T-helper 2 cell treated with Interferon-gamma antibody and Interleukin-4, amounts not matched to agents 5 μg/mL and 100 μg/mL, for 36 hours (primary cell): ENCODE measurements around the gene RAI1.

Source experiments
- DNase-seq: peaks from one replicate; pipeline ENCODE4 v3.0.0; 2021; ENCODE audit warnings: low spot score
- H3K27ac Mint-ChIP-seq: one replicate; pipeline ENCODE4 v1.8.0; 2021; ENCODE audit warnings: mild to moderate bottlenecking, mixed read lengths
- H3K27me3 Mint-ChIP-seq: one replicate; pipeline ENCODE4 v1.8.0; 2021; ENCODE audit warnings: low read depth, mixed read lengths
- H3K36me3 Mint-ChIP-seq: one replicate; pipeline ENCODE4 v1.8.0; 2021; ENCODE audit warnings: low read depth, mixed read lengths
- H3K4me1 Mint-ChIP-seq: one replicate; pipeline ENCODE4 v1.8.0; 2021; ENCODE audit warnings: low read depth, mixed read lengths
- H3K4me3 Mint-ChIP-seq: one replicate; pipeline ENCODE4 v1.8.0; 2022; ENCODE audit warnings: mild to moderate bottlenecking, moderate library complexity, mixed read lengths
- H3K9me3 Mint-ChIP-seq: one replicate; pipeline ENCODE4 v1.8.0; 2021; ENCODE audit warnings: mixed read lengths

The RAI1 gene

GRCh38 chr17:17827826-17828621 lies 146.8 kb downstream of the RAI1 start:
- peak overlapping the region; percentile 38 for H3K4me3 Mint-ChIP-seq
- DNase-seq, result no peak
- H3K4me1 Mint-ChIP-seq, result peaks cover 49% of the 10 kb centered on the region
- H3K9me3 Mint-ChIP-seq, result no peaks in the 10 kb centered on the region
- H3K27me3 Mint-ChIP-seq, result no peaks in the 10 kb centered on the region
- H3K27ac Mint-ChIP-seq, result peak overlapping the region; percentile 82
- H3K36me3 Mint-ChIP-seq, result peaks cover 32% of the 10 kb centered on the region

- H3K36me3 Mint-ChIP-seq, result peaks cover 43% of the 10 kb centered on the region
- peaks cover 53% of the 10 kb centered on the region for H3K4me1 Mint-ChIP-seq
- no peak overlapping the region for H3K27ac Mint-ChIP-seq
- no peaks in the 10 kb centered on the region for H3K27me3 Mint-ChIP-seq
- DNase-seq, result no peak
- no peak overlapping the region for H3K4me3 Mint-ChIP-seq
- no peaks in the 10 kb centered on the region for H3K9me3 Mint-ChIP-seq
These were observed 149.0 kb downstream of the RAI1 start for GRCh38 chr17:17830269-17830567.

- H3K4me3 Mint-ChIP-seq, result no peak overlapping the region
- H3K27me3 Mint-ChIP-seq, result no peaks in the 10 kb centered on the region
- no peaks in the 10 kb centered on the region for H3K9me3 Mint-ChIP-seq
- no peak for DNase-seq
- H3K4me1 Mint-ChIP-seq, result peaks cover 56% of the 10 kb centered on the region
- peaks cover 45% of the 10 kb centered on the region for H3K36me3 Mint-ChIP-seq
- H3K27ac Mint-ChIP-seq, result no peak overlapping the region
These were observed 149.5 kb downstream of the RAI1 start for GRCh38 chr17:17830740-17831207.

GRCh38 chr17:17831208-17832031 lies 150.2 kb downstream of the RAI1 start:
- Mint-ChIP-seq H3K9me3 (no peaks in the 10 kb centered on the region), H3K27ac (no peak overlapping the region), H3K4me3 (no peak overlapping the region), H3K4me1 (peaks cover 52% of the 10 kb centered on the region), H3K27me3 (no peaks in the 10 kb centered on the region), H3K36me3 (peaks cover 45% of the 10 kb centered on the region)
- no peak for DNase-seq

- Mint-ChIP-seq H3K9me3 (no peaks in the 10 kb centered on the region), H3K36me3 (peaks cover 40% of the 10 kb centered on the region), H3K27ac (peak overlapping the region; percentile 34), H3K27me3 (no peaks in the 10 kb centered on the region), H3K4me3 (no peak overlapping the region), H3K4me1 (peaks cover 48% of the 10 kb centered on the region)
- DNase-seq, result no peak
These were observed 150.7 kb downstream of the RAI1 start for GRCh38 chr17:17832032-17832363.

GRCh38 chr17:17833658-17834357 lies 152.6 kb downstream of the RAI1 start:
- peaks cover 57% of the 10 kb centered on the region for H3K4me1 Mint-ChIP-seq
- H3K36me3 Mint-ChIP-seq, result peaks cover 33% of the 10 kb centered on the region
- no peaks in the 10 kb centered on the region for H3K9me3 Mint-ChIP-seq
- no peaks in the 10 kb centered on the region for H3K27me3 Mint-ChIP-seq
- peak overlapping the region; percentile 97 for H3K27ac Mint-ChIP-seq
- peak overlapping the region; percentile 90 for H3K4me3 Mint-ChIP-seq
- no peak for DNase-seq

GRCh38 chr17:17834974-17835373 lies 153.7 kb downstream of the RAI1 start:
- no peak for DNase-seq
- Mint-ChIP-seq H3K4me3 (peak overlapping the region; percentile 90), H3K27me3 (no peaks in the 10 kb centered on the region), H3K36me3 (peaks cover 30% of the 10 kb centered on the region), H3K27ac (peak overlapping the region; percentile 97), H3K9me3 (no peaks in the 10 kb centered on the region), H3K4me1 (peaks cover 60% of the 10 kb centered on the region)

- peaks cover 30% of the 10 kb centered on the region for H3K36me3 Mint-ChIP-seq
- H3K27me3 Mint-ChIP-seq, result no peaks in the 10 kb centered on the region
- peaks cover 59% of the 10 kb centered on the region for H3K4me1 Mint-ChIP-seq
- peak overlapping the region; percentile 90 for H3K4me3 Mint-ChIP-seq
- H3K27ac Mint-ChIP-seq, result peak overlapping the region; percentile 97
- no peak for DNase-seq
- no peaks in the 10 kb centered on the region for H3K9me3 Mint-ChIP-seq
These were observed 154.4 kb downstream of the RAI1 start for GRCh38 chr17:17835415-17836249.

- peaks cover 62% of the 10 kb centered on the region for H3K4me1 Mint-ChIP-seq
- peaks cover 25% of the 10 kb centered on the region for H3K36me3 Mint-ChIP-seq
- H3K4me3 Mint-ChIP-seq, result peak overlapping the region; percentile 90
- DNase-seq, result peak; percentile 98
- H3K27me3 Mint-ChIP-seq, result no peaks in the 10 kb centered on the region
- H3K27ac Mint-ChIP-seq, result peak overlapping the region; percentile 97
- H3K9me3 Mint-ChIP-seq, result no peaks in the 10 kb centered on the region
These were observed 155.1 kb downstream of the RAI1 start for GRCh38 chr17:17836250-17836817.

- peak within 1 kb of the TSS; percentile 97 for H3K27ac Mint-ChIP-seq
- no peaks in the 10 kb centered on the region for H3K27me3 Mint-ChIP-seq
- H3K9me3 Mint-ChIP-seq, result no peaks in the 10 kb centered on the region
- H3K4me3 Mint-ChIP-seq, result peak within 1 kb of the TSS; percentile 90
- H3K36me3 Mint-ChIP-seq, result peaks cover 21% of the 10 kb centered on the region
- peaks cover 68% of the 10 kb centered on the region for H3K4me1 Mint-ChIP-seq
- DNase-seq, result peak; percentile 74
These were observed 155.6 kb downstream of the RAI1 start, which contains the start of gene SREBF1 for GRCh38 chr17:17836818-17837379. Gene SREBF1 (minus strand): TSS chr17:17836986. CDS start chr17:17836817, 169 bp downstream.

- Mint-ChIP-seq H3K4me3 (peak overlapping the region; percentile 90), H3K27me3 (no peaks in the 10 kb centered on the region), H3K36me3 (peaks cover 16% of the 10 kb centered on the region), H3K9me3 (no peaks in the 10 kb centered on the region), H3K27ac (peak overlapping the region; percentile 97), H3K4me1 (peaks cover 67% of the 10 kb centered on the region)
- no peak for DNase-seq
These were observed 156.1 kb downstream of the RAI1 start for GRCh38 chr17:17837380-17837821.

GRCh38 chr17:17837966-17838962 lies 157.0 kb downstream of the RAI1 start:
- Mint-ChIP-seq H3K4me1 (peaks cover 66% of the 10 kb centered on the region), H3K27ac (peak overlapping the region; percentile 97), H3K27me3 (no peaks in the 10 kb centered on the region), H3K36me3 (peaks cover 16% of the 10 kb centered on the region), H3K9me3 (no peaks in the 10 kb centered on the region), H3K4me3 (peak overlapping the region; percentile 90)
- no peak for DNase-seq
